BJ (cell line): ENCODE results near the gene FER. TPM values are rescaled to one million over a fixed set of nuclear protein-coding genes. Genes with fewer than 3 reads are reported as not detected.
"Not testable (repeated sequence)": the region's sequence is repeated elsewhere in the genome, so short reads cannot be mapped to it uniquely, and the experiment has no call there.

Experiments
- CTCF ChIA-PET: fragments of 350-600 bp; formaldehyde crosslinking; extraction: SDS; loops from one replicate; lab custom pipeline; 2021; ENCODE audit warnings: antibody characterized with exemption, inconsistent platforms; lab: Yijun Ruan, JAX
- POLR2A ChIA-PET: fragments of 300-600 bp; sonication (Branson Sonifier 250); formaldehyde crosslinking; extraction: SDS; loops from one replicate; lab custom pipeline; 2021; ENCODE audit warnings: antibody characterized with exemption; lab: Charles Lee
- DNase-seq: peaks from one replicate; pipeline ENCODE4 v3.0.0-alpha.2; 2011; ENCODE audit warnings: low read depth
- H3K27me3 ChIP-seq: 2 replicates; pipeline ENCODE4 v1.6.0; 2011; ENCODE audit warnings: low read length; ENCODE audit not compliant: control insufficient read depth, insufficient read depth
- H3K36me3 ChIP-seq: 2 replicates; pipeline ENCODE4 v1.5.1; 2011; ENCODE audit warnings: low read length; ENCODE audit not compliant: control insufficient read depth, insufficient read depth
- H3K4me3 ChIP-seq: 2 replicates; pipeline ENCODE4 v1.5.1; 2011; ENCODE audit warnings: low read depth, mild to moderate bottlenecking, control low read depth, low read length
- CTCF ChIP-seq: IDR thresholded peaks from 2 replicates; pipeline ENCODE4 v1.5.1; 2011; ENCODE audit warnings: low read depth, mild to moderate bottlenecking, control low read depth, inconsistent platforms, low read length, moderate library complexity; ENCODE audit not compliant: insufficient read depth
- polyA plus RNA-seq: library from polyadenylated mRNA; depleted of rRNA; stranded (reverse); fragments of >200 nt; gene quantifications from 2 replicates; pipeline ENCODE4 v1.2.3, GENCODE V29; 2011

The FER gene
- polyA plus RNA-seq, 1 experiment, result 4.0 TPM

GRCh38 chr5:108862211-108862610, 114.5 kb downstream of the FER start:
- Histone ChIP-seq H3K36me3 (no peaks in the 10 kb centered on the region), H3K27me3 (no peaks in the 10 kb centered on the region), H3K4me3 (no peak overlapping the region)
- ChIA-PET CTCF (interaction anchor here (0.5 to 0.9 kb wide), 2 partner anchors 12 to 205 kb away, joined by 3 read pairs; no protein-coding TSS in a partner anchor), POLR2A (no interaction called here)
- TF ChIP-seq CTCF, result no peak
- DNase-seq, result no peak

- POLR2A ChIA-PET, H3K27me3 ChIP-seq, H3K36me3 ChIP-seq, DNase-seq, CTCF ChIA-PET, H3K4me3 ChIP-seq: not testable (repeated sequence)
Observed at GRCh38 chr5:108866097-108866496, 118.4 kb downstream of the FER start.

- POLR2A ChIA-PET, result no interaction called here
- CTCF ChIA-PET, result interaction anchor here (1.0 kb wide), 1 partner anchor 11 kb away, joined by 4 read pairs; no protein-coding TSS in a partner anchor
- TF ChIP-seq CTCF, result no peak
- Histone ChIP-seq H3K36me3 (no peaks in the 10 kb centered on the region; the same call in 1 of the 2 replicates), H3K27me3 (no peaks in the 10 kb centered on the region), H3K4me3 (no peak overlapping the region)
- DNase-seq, result no peak
Observed at GRCh38 chr5:108867656-108868055, 120.0 kb downstream of the FER start.

GRCh38 chr5:108869066-108869465, 121.4 kb downstream of the FER start:
- POLR2A ChIA-PET, result no interaction called here
- CTCF ChIA-PET, result no interaction called here
- DNase-seq, result no peak
- Histone ChIP-seq H3K27me3 (no peaks in the 10 kb centered on the region), H3K4me3 (no peak overlapping the region), H3K36me3 (no peaks in the 10 kb centered on the region; the same call in 1 of the 2 replicates)
- no peak for TF ChIP-seq CTCF

GRCh38 chr5:108876451-108876850, 128.8 kb downstream of the FER start:
- H3K4me3 ChIP-seq, result no peak overlapping the region
- DNase-seq, result no peak
- H3K27me3 ChIP-seq, result no peaks in the 10 kb centered on the region
- CTCF ChIA-PET, result no interaction called here
- POLR2A ChIA-PET, result no interaction called here
- TF ChIP-seq CTCF, result no peak
- no peaks in the 10 kb centered on the region for H3K36me3 ChIP-seq

GRCh38 chr5:108878756-108879155, 131.1 kb downstream of the FER start:
- Histone ChIP-seq H3K4me3 (no peak overlapping the region), H3K27me3 (no peaks in the 10 kb centered on the region), H3K36me3 (no peaks in the 10 kb centered on the region)
- no peak for TF ChIP-seq CTCF
- no peak for DNase-seq
- CTCF ChIA-PET, result no interaction called here
- POLR2A ChIA-PET, result no interaction called here
